Measurements from ENCODE around the gene LRRC72.

- TF ChIP-seq CTCF (IDR thresholded peaks at IDR 0.05) (no peak), POLR2A (IDR thresholded peaks at IDR 0.05) (no peak)
These were observed 35.3 kb downstream of the LRRC72 start for GRCh38 chr7:16561943-16562342.
